HG03439 (cell line): ENCODE results near the gene ERMARD.
A peak's percentile ranks its signal among the peaks of the same experiment; 100 is the strongest.

Experiments
- ATAC-seq: cut with Tn5 transposase; IDR thresholded peaks from one replicate; pipeline ENCODE4 v1.9.1; 2021; ENCODE audit warnings: mild to moderate bottlenecking, moderate library complexity; ENCODE audit not compliant: unreplicated experiment

The ERMARD gene

DNA sequence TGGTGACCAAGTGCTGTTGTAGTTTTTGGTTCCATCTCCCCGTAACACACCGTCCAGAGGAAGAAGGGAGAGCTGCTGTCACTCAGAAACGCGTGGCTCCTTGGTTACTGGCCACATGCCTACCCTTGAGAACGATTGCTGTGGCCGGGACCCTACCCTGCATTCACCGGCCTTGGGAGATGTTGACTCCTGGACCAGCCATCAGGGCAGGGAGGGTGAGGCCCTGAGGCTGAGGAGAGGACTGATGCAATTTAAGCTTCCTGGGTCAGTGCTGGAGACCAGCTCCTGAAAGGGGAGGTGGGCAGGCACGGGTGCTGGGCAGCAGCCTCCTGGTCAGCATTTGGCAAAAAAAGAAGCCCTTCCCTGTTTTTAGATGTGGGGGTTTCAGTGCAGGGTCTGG, 31.5 kb downstream of the ERMARD start:
- no peak for ATAC-seq

DNA sequence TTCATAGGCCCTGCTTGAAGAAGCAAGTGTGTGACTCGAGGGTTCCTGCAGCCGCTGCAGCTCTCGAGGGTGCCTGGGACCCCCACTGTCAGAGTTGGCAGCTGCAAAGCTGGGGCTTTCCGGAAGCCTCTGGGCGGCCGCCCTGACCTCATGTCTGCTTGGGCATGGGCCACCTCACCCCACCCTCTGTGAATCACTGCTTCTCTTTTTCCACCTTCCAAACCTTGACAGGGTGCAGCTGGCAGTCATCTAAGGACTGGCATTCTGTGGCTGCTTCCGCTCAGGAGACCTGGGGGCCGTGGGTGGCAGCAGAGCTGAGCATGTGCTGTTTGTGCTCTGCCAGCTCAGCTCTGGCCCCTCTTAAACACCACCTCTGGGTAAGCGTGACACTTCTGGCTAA, 32.0 kb downstream of the ERMARD start:
- no peak for ATAC-seq

DNA sequence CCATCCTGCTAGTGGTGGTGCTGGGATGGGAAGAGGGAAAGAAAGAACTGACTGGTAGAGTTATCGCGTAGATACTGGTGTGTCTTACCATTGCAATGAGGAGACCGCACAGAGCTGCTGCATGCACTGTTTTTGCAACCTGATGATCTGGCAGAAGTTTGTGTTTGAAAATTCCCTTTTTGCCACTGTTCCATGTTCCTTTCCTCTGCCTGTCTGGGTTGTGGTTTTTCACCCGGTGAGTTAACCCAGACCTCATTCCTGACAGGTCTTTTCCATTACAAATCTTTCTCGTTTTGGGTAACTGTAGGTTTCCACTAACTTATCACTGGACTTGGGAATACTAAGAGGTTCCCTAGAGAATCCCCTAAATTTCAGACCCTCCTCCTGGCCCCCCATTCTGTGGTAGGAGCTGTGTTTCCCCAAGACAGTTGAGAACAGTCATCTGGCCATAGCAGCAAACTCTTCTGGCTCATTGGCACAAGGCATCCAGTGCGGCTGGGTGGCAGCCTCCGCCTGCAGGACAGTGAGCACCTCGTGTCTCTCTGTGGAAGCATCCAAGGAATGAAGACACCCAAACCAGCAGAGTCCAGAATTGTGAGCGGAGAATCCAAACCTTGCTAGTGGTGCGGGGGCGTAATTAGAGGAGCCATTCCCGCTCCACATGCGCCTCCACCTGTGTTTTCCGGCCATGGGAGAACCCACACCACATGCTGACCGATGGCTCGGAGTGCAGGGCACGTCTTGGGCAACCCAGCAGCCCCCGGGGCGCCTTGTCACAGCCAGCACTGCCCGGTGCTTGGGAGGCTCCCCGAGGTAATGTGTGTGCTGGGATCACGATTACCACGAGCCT, 32.8 kb downstream of the ERMARD start:
- ATAC-seq = no peak

DNA sequence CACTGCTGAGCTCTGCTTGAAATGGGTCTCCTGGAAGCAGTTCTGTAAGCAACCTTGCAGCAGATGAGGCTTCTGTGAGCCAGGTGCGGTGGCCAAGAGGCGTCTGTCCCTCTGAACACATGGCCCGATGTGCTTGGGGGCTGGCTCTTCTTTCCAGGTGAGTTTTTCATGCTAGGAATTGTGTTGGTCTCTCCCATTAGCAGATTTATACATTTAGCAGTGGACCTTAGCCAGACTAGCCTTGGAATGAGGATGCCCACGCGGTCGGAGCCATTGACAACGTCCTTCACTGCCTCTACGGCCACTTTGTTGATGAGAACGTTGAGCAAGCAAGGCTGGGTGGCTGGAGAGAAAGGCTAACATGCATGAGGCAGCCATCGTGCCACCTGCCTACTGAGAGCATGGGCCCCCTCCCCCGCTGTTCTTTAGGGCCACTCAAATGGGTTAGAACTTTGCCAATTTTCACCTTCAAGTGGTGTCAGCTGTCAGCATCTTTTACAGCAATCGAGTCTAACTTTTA, 33.5 kb downstream of the ERMARD start:
- ATAC-seq = no peak

DNA sequence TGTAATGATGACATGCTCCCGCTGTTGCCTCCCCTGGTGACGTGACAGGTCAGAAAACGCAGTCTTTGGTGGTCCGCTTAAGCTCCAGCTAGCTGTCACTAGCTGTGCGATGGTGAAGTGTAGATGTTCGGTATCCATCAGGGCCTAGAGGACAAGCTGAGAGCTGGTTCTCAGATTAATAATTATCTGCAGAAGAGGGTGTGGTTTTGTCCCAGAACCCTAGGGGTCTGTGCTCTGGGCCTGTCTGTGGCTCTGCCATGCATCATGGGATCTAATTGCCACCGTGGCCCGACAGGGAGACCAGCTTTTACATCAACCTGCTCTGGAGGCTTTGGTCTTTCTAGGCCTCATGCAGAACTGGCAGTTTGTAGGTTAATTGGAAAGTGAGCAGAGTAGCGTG, 34.1 kb downstream of the ERMARD start:
- ATAC-seq = no peak

DNA sequence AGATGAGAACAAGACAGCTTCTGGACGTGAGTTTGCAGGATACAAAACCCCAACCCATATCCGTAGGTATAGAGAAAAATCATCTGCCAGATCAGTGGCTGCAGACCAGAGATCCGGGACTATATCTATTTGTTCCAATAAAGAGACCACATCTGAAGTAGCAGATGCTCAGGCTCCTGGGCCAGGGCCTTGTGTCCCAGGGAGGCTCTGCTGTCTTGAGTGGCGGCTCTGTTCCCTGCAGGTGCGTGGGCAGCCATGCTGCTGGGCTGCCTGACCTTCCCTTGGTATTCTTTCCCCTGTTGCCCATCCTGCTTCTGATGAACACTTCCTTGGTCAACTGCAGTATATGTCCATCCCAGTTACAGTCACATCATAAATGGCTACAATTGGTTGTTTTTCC, 34.9 kb downstream of the ERMARD start:
- ATAC-seq = no peak

DNA sequence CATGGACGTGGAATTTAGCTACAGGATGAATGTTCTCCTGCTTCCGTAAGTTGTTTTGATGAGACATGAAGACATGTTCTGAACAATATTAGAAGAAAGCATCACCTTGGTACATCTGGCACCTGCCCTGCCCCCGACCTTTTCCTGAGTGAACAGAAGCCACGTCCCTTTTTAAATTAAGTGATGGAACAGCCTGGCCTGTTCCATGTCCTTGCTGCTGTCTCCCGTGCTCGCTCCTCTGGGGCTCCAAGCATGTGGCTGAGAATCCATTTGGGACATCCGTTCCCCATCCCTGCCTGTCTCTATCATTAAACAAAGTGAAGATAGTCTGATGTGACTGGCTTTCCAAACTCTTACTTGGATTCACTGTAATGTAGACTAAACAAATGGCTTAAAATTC, 36.4 kb downstream of the ERMARD start:
- no peak for ATAC-seq

DNA sequence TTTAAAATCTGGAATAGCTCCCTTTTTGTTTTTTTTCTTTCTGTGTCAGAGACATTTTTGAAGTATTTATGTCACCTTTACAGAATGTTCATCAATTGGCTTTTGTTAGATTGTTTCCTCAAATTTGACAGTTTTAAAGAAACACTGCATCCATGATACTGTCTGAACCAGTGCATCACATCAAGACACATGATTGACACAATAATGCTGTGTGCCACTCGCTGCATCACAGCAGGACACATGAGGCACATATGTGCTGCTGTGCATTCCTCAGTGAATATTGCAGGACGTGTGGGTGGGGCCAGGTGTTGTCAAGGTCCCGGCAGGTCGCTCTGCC, 37.4 kb downstream of the ERMARD start:
- ATAC-seq = no peak

DNA sequence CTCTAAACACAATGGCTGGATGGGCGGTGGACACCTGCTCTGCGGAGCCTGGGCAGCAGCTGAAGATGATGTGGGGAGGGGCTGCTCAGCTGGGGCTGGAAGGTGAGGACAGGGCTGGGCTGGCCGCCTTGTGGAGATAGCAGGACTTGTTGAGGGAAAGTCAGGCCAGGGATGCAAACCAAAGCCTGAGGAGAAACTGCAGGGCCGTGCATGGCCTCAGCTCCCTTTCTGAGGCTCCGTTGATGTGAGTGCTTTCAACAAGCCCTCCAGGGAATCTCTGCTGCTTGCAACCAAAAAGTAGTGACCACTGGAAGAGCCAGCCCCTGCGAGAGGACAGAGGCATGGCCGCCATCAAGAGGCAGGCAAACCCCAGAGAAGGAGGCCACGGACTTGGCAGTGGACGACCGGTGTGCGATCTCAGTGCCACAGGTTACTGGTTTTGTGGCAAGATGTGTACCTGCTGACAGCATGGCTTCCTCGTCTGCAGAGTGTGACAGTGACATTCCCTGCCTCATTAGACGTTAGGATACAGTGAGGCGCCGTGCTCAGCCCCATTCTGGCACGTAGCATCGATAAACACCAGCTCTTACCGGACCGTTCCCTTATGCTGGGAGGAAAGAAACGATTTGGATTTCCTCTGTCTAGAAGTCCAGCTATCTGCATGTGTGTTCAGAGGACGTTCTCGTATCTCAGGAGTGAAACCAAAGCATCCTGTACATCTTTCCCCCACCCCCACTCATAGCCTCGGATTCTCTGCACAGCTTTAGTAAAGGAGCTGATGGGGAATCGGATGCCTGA, 37.9 kb downstream of the ERMARD start:
- no peak for ATAC-seq

DNA sequence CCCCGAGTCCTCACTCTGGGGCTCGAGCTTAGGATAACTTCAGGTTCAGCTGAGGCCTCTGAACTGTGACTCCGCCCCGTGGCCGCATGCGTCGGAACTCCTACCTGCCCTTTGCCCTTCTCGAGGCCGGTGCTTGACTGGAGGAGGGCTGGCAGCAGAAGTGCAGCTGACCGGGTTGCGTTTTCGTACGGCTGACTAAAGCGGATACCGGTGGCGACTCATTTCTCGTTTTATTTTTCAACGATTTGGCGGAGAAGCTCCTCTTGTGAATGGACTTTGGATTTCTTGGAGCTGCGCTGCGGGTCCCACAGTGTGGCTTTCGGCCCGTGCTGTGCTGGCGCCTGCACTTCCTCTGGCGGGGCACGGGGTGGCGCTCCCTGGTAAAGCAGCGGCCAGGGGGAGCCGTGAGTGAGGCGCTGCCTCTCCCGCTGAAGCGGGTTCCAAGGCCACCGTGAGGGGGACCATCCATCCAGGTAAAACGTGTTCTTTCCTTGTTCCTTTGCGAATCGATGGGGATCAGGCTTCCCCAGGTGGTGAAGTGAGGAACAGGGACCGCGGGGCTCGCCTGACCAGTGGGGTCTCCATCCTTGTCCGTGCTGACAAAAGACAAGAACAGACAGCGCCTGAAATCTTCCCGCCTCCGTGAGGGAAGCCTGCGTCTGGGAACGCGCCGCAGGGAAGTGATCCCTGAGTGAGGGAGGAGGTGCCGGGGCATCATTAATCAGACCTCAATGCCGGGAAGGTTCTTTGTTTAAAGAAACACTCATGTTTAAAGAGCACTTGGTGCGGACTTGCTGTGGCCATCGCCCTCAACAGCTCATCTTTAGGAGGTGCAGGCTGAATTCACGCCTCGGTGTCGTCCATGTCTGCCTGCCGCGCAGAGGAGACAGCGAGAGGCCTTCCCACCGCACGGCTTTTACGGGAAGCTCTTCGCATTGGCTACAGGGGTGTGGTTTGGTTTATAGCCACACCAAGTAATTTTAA, 38.8 kb downstream of the ERMARD start:
- peak; percentile 96 for ATAC-seq

DNA sequence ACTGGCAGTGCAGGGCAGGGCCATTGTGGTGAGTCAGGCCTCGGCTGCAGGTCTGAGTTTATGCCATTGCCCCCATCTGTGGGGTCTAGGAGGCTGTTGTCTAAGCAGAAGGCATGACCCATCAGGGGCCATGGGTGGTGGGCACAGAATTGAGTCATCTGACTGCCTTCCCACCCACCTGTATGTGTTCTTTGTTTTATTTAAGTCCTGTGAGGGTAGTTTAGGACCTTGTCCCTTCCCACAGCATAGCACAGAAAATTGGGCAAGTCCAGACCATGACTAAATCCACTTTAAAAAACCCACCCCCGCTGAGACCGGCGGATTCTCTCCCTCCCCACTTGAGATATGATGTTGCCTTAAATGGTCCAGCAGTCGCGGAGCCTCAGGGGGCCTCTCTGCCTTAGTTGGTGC, 40.3 kb downstream of the ERMARD start:
- no peak for ATAC-seq

DNA sequence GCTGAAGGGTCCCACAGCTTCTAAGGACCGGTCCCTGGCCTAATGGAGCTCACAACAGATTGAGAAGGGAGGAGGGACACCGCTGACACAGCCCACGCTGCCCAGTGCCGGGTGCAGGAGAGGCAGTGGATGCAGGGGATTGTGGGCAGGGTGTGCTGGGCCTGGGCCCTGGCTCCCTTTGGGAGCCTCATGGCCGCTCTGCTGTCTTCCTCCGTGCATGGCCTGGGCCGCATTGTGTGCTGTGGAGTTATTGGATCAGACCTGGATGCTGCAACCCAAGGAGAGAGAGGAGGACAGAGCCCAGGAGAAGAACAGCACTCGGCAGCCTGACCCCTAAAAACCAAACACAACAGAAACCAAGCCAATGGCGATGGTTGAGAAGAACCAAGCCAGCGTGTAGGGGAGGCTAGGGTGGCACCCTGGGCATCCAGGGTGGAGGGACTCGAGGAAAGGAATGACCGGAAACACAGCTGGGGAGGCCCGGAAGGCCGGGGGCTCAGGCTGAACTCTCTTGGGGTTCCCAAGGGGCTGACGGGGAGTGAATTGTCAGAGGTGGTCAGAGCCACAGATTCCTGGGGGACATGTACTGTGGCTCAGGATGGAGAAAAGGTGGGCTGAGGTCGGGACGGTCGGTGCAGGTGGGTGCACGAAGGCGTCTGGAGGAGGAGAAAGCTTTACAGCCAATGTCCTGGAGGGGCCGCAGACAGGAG, 41.0 kb downstream of the ERMARD start:
- ATAC-seq = no peak

DNA sequence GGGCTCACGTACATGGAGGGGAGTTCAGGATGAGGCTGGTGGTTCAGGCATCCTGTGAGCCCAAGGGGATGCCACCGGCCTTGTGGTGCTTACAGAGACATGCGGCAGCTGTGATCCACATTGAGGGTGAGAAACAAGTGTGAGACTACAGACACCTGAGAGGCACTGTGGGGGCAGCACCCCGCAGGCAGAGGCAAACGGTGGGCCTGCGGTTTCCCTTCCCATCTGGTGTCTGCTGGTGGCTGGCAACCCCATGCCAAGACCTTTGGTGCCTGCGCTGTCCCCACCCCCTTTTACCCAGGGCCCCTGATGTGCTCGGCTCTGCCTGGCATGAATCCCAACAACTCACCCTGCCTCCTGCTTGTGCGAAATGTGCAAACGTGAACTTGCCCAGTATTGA, 42.0 kb downstream of the ERMARD start:
- no peak for ATAC-seq

DNA sequence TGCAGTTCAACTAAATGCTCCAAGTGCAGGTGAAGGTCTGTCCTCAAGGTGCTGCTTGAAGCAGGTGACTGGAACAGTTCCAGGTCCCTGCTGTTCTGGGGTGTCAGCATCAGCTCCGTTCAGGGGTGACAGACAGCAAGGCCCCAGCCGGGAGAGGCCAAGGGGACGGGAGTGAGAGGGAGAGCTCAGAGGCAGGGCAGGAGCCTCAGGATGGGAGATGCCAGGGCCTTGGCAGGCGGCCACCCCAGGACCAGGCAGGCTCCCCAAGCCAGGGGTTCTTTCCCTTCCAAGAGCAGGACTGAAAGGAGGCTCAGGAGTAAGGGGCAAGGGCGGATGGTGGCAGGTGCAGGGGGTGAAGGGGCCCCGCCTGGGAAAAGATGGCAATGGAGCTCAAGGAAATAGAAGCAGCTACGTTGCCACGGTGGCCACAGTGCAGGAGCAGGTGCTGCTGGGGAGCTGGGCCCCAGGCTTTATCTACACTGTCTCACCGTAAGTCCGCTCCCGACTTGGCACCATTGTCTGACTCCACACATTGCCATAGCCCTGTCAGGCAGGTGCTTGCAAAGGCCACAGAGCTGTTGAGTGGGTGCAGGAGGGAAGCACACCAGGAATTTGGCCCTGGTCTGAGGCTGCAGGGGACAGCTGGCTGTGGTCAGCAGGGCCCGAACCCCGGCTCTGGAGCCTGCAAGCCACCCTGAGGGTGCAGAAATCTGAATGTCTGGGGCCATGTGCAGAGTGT, 43.1 kb downstream of the ERMARD start:
- no peak for ATAC-seq

DNA sequence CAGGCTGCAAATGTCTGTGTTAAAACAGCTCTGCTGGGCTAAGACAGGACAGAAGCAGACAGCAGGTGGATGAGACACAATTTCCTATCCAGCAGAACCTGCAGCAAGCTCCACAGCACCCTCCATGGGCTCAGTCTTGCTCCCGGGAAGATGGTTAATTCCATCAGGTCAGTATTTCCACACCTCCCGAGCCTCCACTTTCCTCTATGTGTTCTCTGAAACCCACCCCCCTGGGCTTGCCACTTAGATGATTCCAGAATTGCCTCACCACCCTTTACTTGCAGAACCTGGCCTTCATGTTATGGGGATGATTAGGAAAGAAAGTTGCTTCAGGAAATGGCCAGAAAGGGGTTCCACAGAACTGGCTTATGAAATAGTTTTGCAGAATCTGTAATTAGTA, 43.8 kb downstream of the ERMARD start:
- no peak for ATAC-seq

DNA sequence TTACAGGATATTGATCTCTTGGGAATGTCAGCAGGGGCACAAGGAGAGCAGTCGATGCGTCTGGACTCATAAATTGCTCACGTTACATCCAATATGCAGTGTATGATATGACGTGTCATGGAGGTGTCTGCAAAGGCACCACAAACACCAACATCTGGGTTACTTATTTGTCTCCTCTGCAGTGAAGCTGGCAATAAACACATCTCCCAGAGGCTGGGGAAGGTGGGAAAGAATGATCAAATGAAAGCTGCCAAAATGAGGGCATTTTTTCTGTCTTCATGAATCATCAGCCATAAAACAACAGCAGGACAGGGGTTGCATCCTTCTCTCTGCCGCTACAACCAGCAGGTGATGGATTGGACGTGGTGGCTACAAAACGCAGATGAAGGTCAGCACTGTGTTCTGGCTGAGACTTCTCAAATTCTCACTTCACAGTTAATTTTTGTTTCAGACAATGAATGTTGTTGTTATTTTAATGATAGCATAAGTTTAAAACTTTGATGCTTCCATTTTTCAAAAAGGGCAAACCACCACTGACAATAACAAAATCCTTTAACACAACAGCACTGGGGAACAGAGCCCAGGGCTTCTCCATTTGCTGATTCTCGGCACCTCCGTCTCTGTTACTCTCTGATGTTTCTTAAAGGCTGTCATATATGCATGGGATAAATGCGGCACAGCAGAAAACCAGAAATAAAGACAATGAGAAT, 47.5 kb downstream of the ERMARD start:
- ATAC-seq = no peak

DNA sequence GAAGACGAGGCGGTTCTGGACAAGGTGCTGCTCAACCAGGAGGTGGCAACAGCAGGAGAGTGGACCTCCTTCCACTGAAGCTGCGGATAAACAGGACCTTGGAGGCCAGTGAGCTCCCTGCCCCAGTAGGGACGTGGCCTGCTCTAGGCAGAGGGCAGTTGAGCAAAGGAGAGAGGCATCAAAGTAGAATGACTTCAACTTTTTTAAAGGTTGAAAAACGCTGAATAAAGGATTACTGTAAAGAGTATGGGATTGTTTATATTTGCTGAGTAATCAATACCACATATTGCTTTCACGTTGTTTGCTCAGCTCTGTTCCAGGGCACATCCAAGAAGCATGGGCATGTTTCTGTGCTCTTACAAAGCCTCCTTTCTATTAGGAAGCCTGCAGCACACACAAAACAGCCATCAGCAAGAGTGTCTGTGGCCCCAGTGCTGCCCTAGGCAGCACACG, 48.1 kb downstream of the ERMARD start:
- no peak for ATAC-seq

DNA sequence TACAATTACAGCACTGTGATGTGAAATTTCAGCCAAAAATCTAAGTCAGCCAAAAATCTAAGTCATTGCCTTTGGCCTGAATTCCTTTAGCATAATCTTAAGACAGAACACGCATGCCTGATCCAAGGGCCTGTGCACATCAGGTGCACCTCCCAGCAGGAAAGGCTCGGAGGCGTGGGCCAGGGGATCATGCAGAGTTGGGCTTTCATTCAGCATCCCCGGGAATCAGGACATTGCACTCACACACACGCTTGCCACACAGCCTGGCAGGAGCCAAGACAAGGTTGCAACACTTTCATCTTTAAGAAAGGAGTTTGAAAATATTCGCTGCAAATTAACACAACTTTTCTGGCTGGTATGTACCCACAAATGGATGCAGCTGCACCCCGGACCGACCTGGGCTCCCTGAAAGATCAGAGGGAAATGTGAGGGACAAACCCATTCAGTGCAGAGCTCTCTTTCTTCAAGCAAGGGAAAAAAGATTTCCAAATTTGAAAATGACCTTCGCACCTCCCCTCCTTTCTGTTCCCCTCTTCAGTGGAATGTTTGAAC, 48.8 kb downstream of the ERMARD start:
- ATAC-seq = no peak
